ENCODE results near the gene TEX9.

Gene TEX9

GRCh38 chr15:56440214-56440770, 75.1 kb downstream of the TEX9 start:
- in situ Hi-C loops (cut with MboI; ENCODE audit: low sequenced_read_pairs): no loop called here

- in situ Hi-C loops (cut with MboI; ENCODE audit: low sequenced_read_pairs): no loop called here
Observed at GRCh38 chr15:56442354-56442753, 77.1 kb downstream of the TEX9 start.

GRCh38 chr15:56445746-56446145, 80.5 kb downstream of the TEX9 start:
- in situ Hi-C loops (cut with MboI; ENCODE audit: low sequenced_read_pairs): no loop called here

- in situ Hi-C loops (cut with MboI; ENCODE audit: low sequenced_read_pairs): no loop called here
Observed at GRCh38 chr15:56454836-56455235, 89.6 kb downstream of the TEX9 start.

- in situ Hi-C loops (cut with MboI; ENCODE audit: low sequenced_read_pairs): no loop called here
Observed at GRCh38 chr15:56456229-56456628, 91.0 kb downstream of the TEX9 start.

GRCh38 chr15:56459096-56459495, 93.9 kb downstream of the TEX9 start:
- in situ Hi-C loops (cut with MboI; ENCODE audit: low sequenced_read_pairs): no loop called here

- in situ Hi-C loops (cut with MboI; ENCODE audit: low sequenced_read_pairs): no loop called here
Observed at GRCh38 chr15:56460071-56460470, 94.8 kb downstream of the TEX9 start.

GRCh38 chr15:56460947-56461346, 95.7 kb downstream of the TEX9 start:
- in situ Hi-C loops (cut with MboI; ENCODE audit: low sequenced_read_pairs): no loop called here

- in situ Hi-C loops (cut with MboI; ENCODE audit: low sequenced_read_pairs): no loop called here
Observed at GRCh38 chr15:56464893-56465520, 99.8 kb downstream of the TEX9 start, which contains the start of gene MNS1. Gene MNS1, minus strand, starts transcription at chr15:56465137. Its CDS starts 165 bp downstream, at chr15:56464972.

GRCh38 chr15:56467616-56468015, 102.4 kb downstream of the TEX9 start:
- in situ Hi-C loops (cut with MboI; ENCODE audit: low sequenced_read_pairs): no loop called here

- in situ Hi-C loops (cut with MboI; ENCODE audit: low sequenced_read_pairs): no loop called here
Observed at GRCh38 chr15:56468401-56468800, 103.2 kb downstream of the TEX9 start.

- in situ Hi-C loops (cut with MboI; ENCODE audit: low sequenced_read_pairs): no loop called here
Observed at GRCh38 chr15:56469483-56469882, 104.3 kb downstream of the TEX9 start.

- in situ Hi-C loops (cut with MboI; ENCODE audit: low sequenced_read_pairs): no loop called here
Observed at GRCh38 chr15:56471440-56472069, 106.3 kb downstream of the TEX9 start.

GRCh38 chr15:56472278-56472677, 107.1 kb downstream of the TEX9 start:
- in situ Hi-C loops (cut with MboI; ENCODE audit: low sequenced_read_pairs): no loop called here

- in situ Hi-C loops (cut with MboI; ENCODE audit: low sequenced_read_pairs): no loop called here
Observed at GRCh38 chr15:56473017-56473416, 107.8 kb downstream of the TEX9 start.

GRCh38 chr15:56475351-56475750, 110.1 kb downstream of the TEX9 start:
- in situ Hi-C loops (cut with MboI; ENCODE audit: low sequenced_read_pairs): loop anchor here (25.0 kb wide), 1 partner anchor 862 kb away; no protein-coding TSS in a partner anchor

Data from HL-60/S4 treated with phorbol 12-myristate 13-acetate at 8.2 ng/mL for 4 days and 3 days (cell line).